NCI-H2029 (cell line): Measurements from ENCODE around the gene GPRIN3.

Experiments used
- DNase-seq: peaks from one replicate; lab custom pipeline; 2025; lab: John Stamatoyannopoulos, UW

The GPRIN3 gene

GRCh38 chr4:89307446-89308160 is at the start of gene GPRIN3:
TSS of gene GPRIN3 (minus strand) at chr4:89307800. CDS start at chr4:89250110, 57,690 bp downstream.
- peak; percentile 43 for DNase-seq

- DNase-seq: no peak
Observed at GRCh38 chr4:89357340-89357739, 49.7 kb upstream of the GPRIN3 start.

DNA sequence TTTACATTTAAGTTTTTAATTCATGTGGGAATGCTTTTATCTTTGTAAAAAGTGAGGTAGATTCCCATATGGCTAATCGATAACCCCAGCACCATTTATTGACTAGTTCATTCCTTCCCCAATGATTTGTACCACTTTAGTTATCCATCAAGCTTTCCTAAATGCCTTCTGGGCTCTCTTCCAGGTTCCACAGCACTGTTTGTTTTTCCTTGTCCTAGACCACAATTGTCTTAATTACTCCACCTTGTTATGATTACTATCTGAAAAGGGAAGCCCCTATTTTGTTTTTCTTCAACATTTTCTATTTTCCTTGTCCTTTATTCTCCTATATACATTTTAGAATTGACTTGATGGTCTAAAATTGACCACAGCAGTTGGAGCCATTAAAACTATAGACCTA is 48.5 kb upstream of the GPRIN3 start:
- DNase-seq: peak; percentile 63

GRCh38 chr4:89353514-89353913 is 45.9 kb upstream of the GPRIN3 start:
- DNase-seq: no peak

DNA sequence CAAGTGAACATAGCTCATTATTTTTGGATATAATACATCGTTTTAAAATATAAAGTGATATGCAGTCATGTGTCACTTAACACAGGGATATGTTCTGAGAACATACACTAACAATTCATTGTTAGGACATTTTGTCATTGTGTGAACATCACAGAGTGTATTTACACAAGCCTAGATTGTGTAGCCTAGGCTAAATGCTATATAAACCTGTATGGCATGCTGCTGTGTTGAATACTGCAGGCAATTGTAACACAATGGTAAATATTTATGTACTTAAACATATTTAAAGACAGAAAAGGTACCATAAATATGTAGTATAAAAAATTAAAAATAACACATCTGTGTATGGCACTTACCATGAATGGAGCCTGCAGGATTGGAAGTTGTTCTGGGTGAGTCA is 44.9 kb upstream of the GPRIN3 start:
- DNase-seq: no peak

GRCh38 chr4:89351201-89351600 is 43.6 kb upstream of the GPRIN3 start:
- no peak for DNase-seq

DNA sequence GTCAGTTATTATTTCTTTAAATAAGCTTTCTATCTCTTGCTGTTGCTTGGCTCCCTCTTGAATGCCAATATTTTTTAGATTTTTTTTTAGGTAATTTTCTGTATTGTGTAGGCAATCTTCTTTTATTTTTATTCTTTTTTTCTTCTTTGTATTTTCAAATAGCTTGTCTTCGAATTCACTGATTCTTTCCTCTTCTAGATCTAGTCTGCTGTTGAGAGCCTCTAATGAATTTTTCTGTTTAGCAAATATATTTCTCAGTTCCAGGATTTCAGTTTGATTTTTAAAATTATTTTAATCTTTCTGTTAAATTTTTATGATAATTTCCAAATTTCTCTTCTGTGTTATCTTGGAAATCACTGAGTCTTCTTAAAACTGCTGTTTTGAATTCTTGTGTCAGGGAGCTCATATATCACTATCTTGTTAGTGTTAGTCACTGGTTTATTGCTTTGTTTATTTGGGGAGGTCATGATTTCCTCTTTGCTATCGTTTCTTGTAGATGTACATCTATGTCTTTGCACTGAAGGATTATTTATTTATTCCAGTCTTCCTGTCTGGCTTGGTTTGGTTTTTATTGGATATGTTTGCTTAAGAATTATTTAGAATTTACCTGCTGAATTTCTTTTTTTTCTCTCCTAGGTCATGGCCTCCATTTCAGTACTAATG is 39.9 kb upstream of the GPRIN3 start:
- DNase-seq: no peak

- DNase-seq: no peak
Observed at GRCh38 chr4:89344571-89344970, 37.0 kb upstream of the GPRIN3 start.

- no peak for DNase-seq
Observed at GRCh38 chr4:89338206-89338605, 30.6 kb upstream of the GPRIN3 start.

- no peak for DNase-seq
Observed at GRCh38 chr4:89337681-89338080, 30.1 kb upstream of the GPRIN3 start.

- DNase-seq: no peak
Observed at GRCh38 chr4:89336818-89337420, 29.3 kb upstream of the GPRIN3 start.

DNA sequence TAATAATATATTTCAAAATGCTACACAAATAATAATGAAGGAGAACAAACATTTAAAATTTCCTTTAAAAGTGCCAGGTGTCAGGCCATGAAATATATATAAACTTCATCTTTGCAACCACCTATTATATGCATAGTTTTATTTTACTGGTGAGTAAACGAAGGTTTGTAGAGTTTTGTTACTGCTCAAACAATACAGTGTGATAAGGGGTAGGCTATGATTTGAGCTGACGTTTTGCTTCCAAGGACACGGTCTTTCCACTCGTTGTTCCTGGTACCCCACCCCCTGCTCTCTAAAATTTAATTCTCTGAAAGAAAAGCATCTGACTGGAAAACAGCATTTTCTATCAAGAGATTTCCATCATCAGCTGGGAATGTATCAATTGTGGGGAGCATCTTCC is 27.2 kb upstream of the GPRIN3 start:
- no peak for DNase-seq

DNA sequence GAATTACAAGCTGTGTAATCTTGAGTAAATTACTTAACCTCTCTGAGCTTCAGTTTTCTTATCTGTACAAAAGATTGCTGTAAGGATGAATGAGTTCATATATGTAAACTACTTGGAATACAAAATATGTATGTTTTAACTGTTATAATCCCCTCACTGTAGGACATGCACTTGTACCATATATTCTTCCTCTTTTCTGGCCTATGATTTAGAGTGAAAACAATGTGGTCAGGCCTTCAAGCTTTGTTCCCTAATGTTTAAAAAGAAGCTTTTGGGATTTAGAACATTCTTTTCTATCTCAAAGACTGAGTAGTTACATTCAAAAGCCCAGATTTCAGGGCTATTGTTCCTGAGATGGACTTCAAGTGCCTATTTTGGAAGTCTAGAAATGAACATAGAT is 26.7 kb upstream of the GPRIN3 start:
- DNase-seq: no peak

DNA sequence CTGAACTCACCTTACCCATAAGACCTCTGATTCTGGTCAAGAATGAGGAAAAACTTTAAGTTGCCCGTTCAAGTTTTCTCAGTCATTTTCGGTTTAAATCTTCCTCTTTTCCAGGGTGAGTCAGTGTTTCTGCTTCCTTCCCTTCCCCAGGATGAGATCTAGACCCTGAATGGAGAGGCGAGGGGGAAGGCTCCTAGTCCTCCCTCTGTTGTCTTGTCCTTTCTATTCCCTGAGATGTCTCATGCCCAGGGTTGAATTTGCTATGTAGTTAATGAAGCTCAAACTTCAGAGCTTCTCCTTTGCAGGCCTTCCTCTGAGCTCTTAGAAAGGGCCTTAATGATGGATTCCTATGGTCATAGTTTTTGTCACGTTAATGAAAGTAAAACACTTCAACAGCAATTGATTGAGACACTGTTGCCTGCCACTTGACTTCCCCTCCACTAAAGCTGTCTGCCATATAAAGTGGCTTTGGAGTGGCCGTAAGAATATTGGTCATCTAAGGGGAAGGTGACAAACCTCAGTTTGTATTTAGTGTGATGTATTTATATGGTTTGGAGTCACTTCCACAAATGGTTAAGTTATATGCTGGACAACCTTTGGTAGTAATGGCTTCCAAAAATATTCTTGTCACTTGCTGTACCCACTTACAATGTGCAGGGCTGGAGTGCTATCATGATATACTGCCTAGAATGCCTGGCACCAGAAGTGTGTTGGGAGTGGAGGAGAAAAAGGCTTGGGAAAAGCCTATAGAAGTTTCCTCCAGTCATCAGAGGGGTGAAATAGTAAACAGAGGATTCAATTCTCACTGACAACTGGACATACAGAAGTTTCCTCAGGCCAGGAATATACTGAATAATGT is 24.3 kb upstream of the GPRIN3 start:
- DNase-seq: no peak

GRCh38 chr4:89331197-89331596 is 23.6 kb upstream of the GPRIN3 start:
- no peak for DNase-seq

GRCh38 chr4:89329280-89329679 is 21.7 kb upstream of the GPRIN3 start:
- no peak for DNase-seq

DNA sequence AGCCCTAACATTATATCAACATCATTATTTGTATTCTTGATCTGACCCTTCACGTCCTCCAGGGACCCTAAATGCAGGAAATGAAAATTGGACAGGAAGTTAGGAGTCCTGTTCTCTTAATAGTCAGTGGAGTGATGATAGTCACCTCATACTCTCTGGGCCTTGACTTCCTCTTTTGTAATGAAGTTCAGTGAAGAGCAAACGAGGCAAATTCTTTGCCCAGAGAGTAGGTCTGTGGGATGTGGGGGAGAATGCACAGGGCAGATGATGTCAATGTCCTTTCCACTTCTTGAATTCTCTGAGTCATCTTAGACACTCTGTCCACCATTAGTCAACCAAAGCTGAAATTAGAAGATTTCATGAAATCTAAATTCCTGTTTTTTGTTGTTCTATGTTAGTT is 17.1 kb upstream of the GPRIN3 start:
- DNase-seq: no peak

- DNase-seq: no peak
Observed at GRCh38 chr4:89322671-89323070, 15.1 kb upstream of the GPRIN3 start.

- no peak for DNase-seq
Observed at GRCh38 chr4:89319756-89320155, 12.2 kb upstream of the GPRIN3 start.

DNA sequence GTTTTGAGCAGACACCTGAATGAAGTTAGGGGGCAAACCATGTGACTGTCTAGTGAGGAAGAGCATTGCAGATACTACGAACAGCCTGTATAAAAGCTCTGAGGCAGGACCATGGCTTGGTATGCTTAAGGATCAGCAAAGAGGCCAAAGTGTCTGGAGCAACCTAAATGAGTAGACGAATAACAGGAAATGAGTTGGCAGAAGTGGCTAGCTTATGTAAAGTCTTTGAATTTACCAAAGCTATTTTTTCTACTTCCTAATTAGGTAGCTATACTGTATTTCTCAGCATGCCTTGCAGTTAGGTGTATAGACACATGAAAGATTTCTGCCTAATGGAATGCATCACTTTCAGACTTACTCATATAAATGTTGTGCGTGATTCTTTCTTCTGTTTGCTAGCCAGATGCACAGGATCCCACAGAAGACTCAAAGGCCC is 9.3 kb upstream of the GPRIN3 start:
- DNase-seq: no peak

DNA sequence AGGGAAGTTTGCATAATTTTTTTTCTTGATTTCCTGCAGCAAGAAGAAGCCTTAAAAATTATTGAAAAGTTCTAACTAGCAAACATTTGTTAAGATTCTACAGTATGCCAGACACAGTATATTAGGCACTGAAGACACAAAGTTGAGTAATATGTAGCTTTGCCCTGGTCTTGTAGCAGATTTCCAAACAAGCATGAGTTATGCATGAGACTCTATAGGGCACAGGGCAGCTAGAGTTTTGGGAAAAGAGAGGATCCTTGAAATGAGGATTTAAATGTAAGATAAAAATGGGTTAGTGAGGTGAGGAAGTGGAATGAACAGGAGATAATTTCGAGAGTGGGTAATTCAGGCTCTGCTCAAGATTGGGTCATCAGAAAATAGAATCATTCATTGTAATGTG is 8.6 kb upstream of the GPRIN3 start:
- no peak for DNase-seq

GRCh38 chr4:89314291-89314690 is 6.7 kb upstream of the GPRIN3 start:
- DNase-seq: no peak
